Parathyroid adenoma (tissue), 2 donors: ENCODE results near the gene ANLN.

Experiments
- H2AFZ ChIP-seq: fragments of 300-600 bp; sonication (generic); one replicate; pipeline ENCODE4 v1.7.0; 2017; ENCODE audit warnings: antibody characterized with exemption, mild to moderate bottlenecking
- H3K27ac ChIP-seq: fragments of 300-600 bp; sonication (generic); one replicate; pipeline ENCODE4 v1.7.0; 2017
- H3K27me3 ChIP-seq: fragments of 300-600 bp; sonication (generic); one replicate; pipeline ENCODE4 v1.7.0; 2017; ENCODE audit warnings: low read length; ENCODE audit not compliant: control insufficient read depth, insufficient read depth
- H3K36me3 ChIP-seq: fragments of 300-600 bp; sonication (generic); one replicate; pipeline ENCODE4 v1.7.0; 2017; ENCODE audit warnings: low read length; ENCODE audit not compliant: control insufficient read depth, insufficient read depth
- H3K4me1 ChIP-seq: fragments of 300-600 bp; sonication (generic); one replicate; pipeline ENCODE4 v1.7.0; 2017; ENCODE audit warnings: control low read depth
- H3K4me2 ChIP-seq: fragments of 300-600 bp; sonication (generic); one replicate; pipeline ENCODE4 v1.7.0; 2017; ENCODE audit warnings: low read length
- H3K4me3 ChIP-seq: fragments of 300-600 bp; sonication (generic); one replicate; pipeline ENCODE4 v1.7.0; 2017; ENCODE audit warnings: low read depth, low read length
- H3K79me2 ChIP-seq: fragments of 300-600 bp; sonication (generic); one replicate; pipeline ENCODE4 v1.7.0; 2017; ENCODE audit warnings: control low read depth
- H3K9ac ChIP-seq: fragments of 300-600 bp; sonication (generic); one replicate; pipeline ENCODE4 v1.7.0; 2017; ENCODE audit warnings: mild to moderate bottlenecking
- H3K9me3 ChIP-seq: fragments of 300-600 bp; sonication (generic); one replicate; pipeline ENCODE4 v1.7.0; 2017; ENCODE audit warnings: low read length; ENCODE audit not compliant: control insufficient read depth
- CTCF ChIP-seq: fragments of 300-600 bp; sonication (generic); IDR thresholded peaks from one replicate; pipeline ENCODE4 v1.7.0; 2017; ENCODE audit warnings: antibody characterized with exemption, mild to moderate bottlenecking
- donor health status: primary hyperparathyroidism.

ANLN gene

DNA sequence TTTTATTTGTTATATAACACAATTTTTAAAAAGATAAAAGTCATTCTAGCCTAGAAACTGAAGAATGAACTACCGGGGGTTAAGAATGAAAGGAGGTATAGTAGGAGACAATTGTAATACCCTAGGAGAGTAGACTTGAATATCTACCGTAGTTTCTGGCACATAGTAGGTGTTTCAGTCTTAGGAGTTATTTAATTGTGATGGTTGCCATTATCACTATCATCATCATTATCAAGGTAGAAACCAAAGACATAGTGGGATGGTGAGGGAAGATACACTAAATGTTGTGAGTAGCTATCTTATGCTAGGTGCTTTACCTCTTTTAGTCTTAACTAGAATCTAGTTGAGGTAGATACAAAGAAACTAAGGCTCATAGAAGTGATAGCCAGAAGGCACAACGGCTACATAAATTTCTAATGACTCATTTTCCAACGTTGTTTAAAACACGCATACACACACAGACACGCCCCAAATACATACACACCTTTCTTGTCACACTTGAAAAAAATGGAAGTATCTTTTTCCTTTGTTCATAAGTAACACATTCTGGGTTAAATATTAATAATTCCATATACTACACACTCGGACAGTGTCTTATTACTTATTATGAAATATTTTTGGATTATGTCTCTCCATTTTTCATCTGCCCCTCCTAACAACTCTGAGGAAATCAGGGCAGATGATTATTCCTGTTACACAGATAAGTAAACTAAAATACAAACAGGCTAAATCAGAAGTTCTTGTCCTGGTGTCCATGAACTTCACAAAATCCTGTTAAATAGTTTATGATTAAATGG lies 2.0 kb upstream of the ANLN start:
- H2AFZ ChIP-seq: peak overlapping the region; percentile 94
- no peaks in the 10 kb centered on the region for H3K9me3 ChIP-seq
- no peaks in the 10 kb centered on the region for H3K4me1 ChIP-seq
- no peaks in the 10 kb centered on the region for H3K79me2 ChIP-seq
- no peak for TF ChIP-seq CTCF
- no peak overlapping the region for H3K27ac ChIP-seq
- H3K4me2 ChIP-seq: no peak overlapping the region
- H3K36me3 ChIP-seq: no peaks in the 10 kb centered on the region
- H3K9ac ChIP-seq: no peak overlapping the region
- no peak overlapping the region for H3K4me3 ChIP-seq
- H3K27me3 ChIP-seq: no peaks in the 10 kb centered on the region

DNA sequence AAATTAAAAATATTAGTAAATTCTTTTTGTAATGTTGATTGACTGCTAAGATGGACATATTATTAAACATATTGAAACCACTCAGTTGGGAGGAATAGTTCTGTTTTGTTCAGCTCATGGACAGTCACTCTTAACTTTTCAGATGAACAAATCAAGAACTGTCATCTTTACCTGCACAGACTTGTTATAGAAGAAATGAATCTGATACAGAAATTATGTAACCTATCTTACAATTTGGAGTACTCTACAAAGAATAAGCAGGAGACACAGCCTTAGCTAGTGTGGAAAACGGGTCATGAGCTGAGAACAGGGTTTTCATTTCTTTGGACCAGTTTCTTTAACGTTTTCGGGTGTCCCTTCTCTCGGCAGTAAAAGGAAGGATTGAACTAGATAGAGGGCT lies 1.2 kb upstream of the ANLN start:
- no peaks in the 10 kb centered on the region for H3K27me3 ChIP-seq
- no peak overlapping the region for H3K4me2 ChIP-seq
- H3K27ac ChIP-seq: peak overlapping the region; percentile 71
- H3K9ac ChIP-seq: no peak overlapping the region
- TF ChIP-seq CTCF: no peak
- no peaks in the 10 kb centered on the region for H3K4me1 ChIP-seq
- H3K9me3 ChIP-seq: no peaks in the 10 kb centered on the region
- H3K4me3 ChIP-seq: no peak overlapping the region
- H3K36me3 ChIP-seq: no peaks in the 10 kb centered on the region
- H2AFZ ChIP-seq: peak overlapping the region; percentile 94
- H3K79me2 ChIP-seq: no peaks in the 10 kb centered on the region

DNA sequence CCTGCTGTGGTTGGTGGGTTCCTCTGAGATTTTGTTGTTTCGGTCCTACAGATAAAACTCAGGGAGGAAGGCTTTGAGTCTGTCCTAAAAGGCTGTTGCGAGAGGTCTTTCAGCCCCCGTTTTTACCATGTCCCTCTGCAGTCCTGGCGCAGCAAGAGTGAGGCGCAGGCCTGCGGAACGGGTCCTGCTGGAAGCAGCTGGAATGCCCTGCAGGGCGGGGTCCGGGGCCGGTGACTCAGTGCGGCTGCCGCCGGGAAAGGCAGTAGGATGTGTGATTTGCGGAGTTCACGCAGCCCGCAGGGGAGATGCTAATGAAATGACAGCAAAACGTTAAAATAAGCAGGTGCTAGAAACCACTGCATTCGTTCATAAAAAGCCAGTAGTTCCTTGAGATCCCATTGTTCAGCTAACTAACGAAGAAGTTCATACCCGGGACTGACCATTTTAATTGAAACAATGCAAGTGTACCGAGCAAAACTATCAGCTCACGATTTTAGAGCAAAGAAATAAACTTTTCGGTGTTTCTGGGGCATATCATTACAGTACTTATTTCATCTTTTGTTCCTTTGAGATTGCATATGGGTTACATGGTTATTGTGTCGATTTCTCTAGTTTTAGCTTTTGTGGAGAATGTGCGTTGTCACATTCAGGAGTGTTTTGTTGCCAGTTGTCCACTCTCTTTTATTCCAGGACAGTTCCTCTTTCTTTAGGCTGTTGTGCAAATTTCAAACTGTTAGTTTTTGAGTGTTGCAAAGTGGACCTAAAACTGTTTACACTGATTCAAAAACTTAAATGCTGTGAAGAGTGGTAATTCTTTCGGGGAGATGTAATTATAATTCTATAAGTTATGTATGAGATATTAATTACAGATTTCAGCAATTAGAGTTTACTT lies 783 bp downstream of the ANLN start:
- Histone ChIP-seq H3K9me3 (no peaks in the 10 kb centered on the region), H3K9ac (no peak overlapping the region), H3K4me1 (no peaks in the 10 kb centered on the region), H3K4me2 (peak overlapping the region; percentile 83), H3K4me3 (peak overlapping the region; percentile 61), H2AFZ (peak overlapping the region; percentile 60), H3K79me2 (no peaks in the 10 kb centered on the region), H3K27me3 (no peaks in the 10 kb centered on the region), H3K27ac (no peak overlapping the region), H3K36me3 (no peaks in the 10 kb centered on the region)
- TF ChIP-seq CTCF: no peak

- H3K9me3 ChIP-seq: no peaks in the 10 kb centered on the region
- no peaks in the 10 kb centered on the region for H3K79me2 ChIP-seq
- no peaks in the 10 kb centered on the region for H3K27me3 ChIP-seq
- H3K4me1 ChIP-seq: no peaks in the 10 kb centered on the region
- H3K4me2 ChIP-seq: no peak overlapping the region
- no peak for TF ChIP-seq CTCF
- no peak overlapping the region for H2AFZ ChIP-seq
- H3K36me3 ChIP-seq: no peaks in the 10 kb centered on the region
- H3K9ac ChIP-seq: no peak overlapping the region
- H3K4me3 ChIP-seq: no peak overlapping the region
- H3K27ac ChIP-seq: no peak overlapping the region
Measured at GRCh38 chr7:36391436-36392198, 2.0 kb downstream of the ANLN start.
